ENCODE measurements around the gene CBFB.
"Not testable (repeated sequence)": the region's sequence is repeated elsewhere in the genome, so short reads cannot be mapped to it uniquely, and the experiment has no call there.

The CBFB gene

GRCh38 chr16:67100569-67101310, 71.8 kb downstream of the CBFB start:
- no peak for DNase-seq

DNA sequence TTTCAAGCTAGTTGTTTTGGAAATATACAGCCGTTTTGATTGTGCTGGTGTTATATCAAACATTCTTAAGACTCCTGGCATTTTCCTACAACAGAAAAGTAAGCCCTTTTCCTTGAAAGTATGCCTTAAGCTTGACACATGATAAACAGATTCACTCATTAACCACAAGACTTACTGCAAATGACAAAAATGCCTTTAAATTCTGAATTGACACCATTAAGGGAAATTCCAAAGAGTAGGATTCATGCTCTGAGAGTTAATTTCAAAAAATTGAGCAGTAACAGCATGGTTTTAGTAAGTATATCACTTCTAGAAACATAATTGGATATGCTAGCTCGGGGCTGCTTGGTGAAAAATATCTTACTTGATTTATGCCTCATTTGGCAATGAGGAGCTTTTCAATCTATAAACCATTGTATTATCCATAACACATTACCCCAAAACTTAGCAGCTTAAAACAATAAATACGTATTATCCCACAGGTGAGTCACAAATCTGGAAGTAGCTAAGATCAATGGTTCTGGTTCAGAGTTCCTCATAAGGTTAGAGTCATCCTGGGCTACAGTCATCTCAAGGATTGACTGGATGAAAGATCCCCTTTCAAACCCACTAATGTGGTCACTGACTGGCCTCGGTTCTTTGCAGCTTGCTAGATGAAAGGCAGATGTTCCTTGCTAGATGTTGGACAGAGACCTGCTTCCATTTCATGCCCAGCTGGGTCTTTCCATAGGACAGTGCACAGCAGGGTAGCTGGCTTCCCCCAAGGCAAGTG, 72.5 kb downstream of the CBFB start:
- no peak for DNase-seq

DNA sequence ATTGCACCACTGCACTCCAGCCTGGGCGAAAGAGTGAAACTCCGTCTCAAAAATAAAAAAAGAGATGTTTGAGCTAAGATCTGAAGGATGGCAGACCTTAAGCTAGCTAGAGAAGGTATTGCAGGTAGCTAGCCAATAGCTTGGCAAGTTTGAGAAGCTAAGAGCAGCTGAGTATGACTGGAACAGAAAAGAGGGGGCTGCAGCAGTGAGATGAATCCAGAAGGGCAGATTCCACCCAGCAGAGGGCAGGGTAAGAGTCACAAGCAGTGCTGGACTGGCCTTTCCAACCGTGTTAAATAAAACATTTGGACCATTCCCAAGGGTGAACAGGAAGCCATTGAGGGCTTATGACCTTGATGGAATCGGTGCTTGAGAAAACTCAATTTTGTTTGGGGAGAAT, 75.1 kb downstream of the CBFB start:
- DNase-seq = no peak

DNA sequence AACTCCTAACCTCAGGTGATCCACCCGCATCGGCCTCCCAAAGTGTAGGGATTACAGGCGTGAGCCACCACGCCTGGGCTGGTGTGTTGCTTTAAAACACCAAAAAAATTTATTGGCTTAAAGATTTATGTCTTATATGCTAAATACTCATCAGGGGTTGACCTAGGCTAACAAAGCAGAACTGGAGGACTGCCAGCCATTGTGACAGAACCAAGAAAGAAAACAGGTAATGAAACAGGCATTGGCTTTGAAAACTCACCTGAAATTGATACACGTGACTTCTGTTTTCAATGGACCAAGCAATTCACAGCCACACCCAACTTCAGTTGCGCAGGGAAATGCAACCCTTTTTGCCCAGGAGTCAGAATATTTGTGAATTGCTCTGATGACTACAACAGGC, 75.9 kb downstream of the CBFB start:
- no peak for DNase-seq

GRCh38 chr16:67105246-67105645, 76.3 kb downstream of the CBFB start:
- DNase-seq = no peak

- DNase-seq = no peak
Measured at GRCh38 chr16:67105881-67106280, 76.9 kb downstream of the CBFB start.

DNA sequence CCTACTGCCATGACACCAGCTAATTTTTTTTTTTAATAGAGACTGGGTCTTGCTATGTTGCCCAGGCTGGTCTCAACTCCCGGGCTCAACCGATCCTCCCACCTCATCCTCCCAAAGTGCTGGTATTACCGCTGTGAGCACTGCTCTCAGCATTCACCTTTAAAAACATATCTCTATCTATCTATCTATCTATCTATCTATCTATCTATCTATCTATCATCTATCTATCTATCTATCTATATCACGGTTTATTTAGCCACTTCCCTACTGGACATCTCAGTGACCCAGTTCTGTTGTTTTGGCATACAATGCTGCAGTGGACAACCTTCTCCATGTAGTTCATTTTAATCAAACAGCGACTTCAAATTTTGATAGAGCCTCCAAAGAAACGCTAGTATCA, 79.5 kb downstream of the CBFB start:
- no peak for DNase-seq

GRCh38 chr16:67108931-67109406, 80.0 kb downstream of the CBFB start:
- no peak for DNase-seq

DNA sequence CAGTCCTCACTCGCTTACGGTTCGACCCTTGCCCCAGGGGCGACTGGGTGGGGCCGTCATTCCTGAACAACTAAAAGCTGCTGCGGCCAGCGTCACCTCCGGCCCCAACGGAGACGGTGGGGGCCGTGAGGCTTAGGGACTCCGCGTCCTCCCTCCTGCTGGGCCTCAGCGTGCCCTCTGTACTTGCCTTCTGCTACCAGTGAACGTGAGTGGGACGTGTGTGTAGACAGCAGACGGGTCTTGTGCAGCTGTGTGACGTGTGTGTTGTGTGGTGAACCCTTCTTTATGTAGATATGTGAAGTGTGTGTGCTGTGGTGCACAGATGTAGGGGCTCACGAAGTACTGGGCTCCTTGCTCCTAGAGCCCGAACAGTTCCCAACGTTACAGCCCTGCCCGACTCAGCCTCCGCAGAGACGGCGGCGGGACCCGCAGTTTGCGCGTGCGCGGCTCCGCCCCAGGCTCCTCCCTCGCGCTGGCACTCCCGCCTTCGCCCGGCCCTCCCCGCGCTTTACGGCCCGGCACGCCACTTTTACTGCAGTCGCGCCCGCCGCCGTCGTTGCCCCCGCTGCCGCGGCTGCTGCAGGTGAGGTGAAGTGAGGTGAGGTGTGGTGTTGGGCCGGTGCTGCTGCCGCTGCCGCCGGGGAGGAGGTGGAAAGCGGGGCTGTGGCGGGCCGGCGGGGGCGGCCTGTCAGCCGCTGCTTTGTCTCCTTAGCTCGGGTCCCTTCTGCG, 80.6 kb downstream of the CBFB start, which contains the start of gene PHAF1:
TSS of gene PHAF1 (plus strand) at position 535 of the 729 bp plus-strand sequence. CDS start 235 bp downstream, outside the sequence.
- DNase-seq = peak; percentile 89 to 94 (median 92)

DNA sequence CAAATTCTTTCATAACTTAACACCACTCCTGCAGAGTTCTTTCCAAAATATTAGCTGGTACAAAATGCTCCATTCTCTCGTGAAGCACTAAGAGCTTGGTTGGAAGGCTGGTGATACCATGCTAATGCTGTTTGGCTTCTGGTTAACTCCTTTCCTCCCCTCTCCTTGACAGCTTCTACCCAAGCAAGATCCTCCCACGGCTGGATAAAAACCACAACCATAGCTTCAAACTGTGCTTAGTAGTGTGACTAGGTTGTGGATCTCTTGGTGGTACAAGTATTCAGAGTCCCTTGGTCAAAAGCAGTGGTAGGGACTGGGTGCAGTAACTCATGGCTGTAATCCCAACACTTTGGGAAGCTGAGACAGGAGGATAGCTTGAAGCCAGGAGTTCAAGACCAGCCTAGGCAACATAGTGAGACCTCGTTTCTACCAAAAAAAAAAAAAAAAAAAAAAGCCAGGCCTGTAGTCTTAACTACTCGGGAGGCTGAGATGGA, 83.0 kb downstream of the CBFB start:
- DNase-seq = no peak

- no peak for DNase-seq
Measured at GRCh38 chr16:67112591-67113399, 83.8 kb downstream of the CBFB start.

DNA sequence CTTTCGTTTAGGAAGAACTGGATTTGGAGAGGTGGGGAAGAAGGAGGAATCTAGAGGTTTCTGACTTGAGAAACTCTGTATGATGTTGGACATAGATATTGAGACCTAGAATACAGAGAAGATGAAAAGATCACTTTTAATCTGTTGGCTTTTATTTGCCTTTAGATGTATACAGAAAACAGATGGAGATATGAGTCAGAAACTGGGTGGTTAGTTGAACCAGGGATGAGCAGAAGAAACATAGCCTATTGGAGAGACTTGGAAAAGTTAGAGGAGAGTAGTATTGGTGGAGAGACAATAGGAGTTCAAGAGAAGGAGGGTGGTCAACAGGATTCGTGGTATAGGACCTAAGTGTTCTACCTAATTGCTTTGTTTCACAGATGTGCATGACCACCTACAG, 85.8 kb downstream of the CBFB start:
- no peak for DNase-seq

DNA sequence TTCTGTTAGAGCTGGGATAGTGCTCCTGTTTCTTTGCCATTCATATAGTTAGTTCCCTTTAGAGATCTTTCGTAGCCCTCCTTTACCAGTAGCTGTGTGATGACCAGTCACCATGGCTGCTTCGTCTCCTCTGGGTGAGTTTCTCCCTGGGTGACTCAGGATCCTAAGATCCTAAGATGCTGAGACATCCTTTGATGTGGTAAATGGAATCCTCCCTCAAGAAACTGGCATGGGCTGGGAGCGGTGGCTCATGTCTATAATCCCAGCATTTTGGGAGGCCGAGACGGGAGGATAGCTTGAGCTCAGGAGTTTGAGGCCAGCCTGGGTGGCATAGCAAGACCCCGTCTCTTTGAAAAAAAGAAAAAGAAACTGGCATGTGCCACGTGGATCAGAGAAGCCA, 86.7 kb downstream of the CBFB start:
- no peak for DNase-seq

DNA sequence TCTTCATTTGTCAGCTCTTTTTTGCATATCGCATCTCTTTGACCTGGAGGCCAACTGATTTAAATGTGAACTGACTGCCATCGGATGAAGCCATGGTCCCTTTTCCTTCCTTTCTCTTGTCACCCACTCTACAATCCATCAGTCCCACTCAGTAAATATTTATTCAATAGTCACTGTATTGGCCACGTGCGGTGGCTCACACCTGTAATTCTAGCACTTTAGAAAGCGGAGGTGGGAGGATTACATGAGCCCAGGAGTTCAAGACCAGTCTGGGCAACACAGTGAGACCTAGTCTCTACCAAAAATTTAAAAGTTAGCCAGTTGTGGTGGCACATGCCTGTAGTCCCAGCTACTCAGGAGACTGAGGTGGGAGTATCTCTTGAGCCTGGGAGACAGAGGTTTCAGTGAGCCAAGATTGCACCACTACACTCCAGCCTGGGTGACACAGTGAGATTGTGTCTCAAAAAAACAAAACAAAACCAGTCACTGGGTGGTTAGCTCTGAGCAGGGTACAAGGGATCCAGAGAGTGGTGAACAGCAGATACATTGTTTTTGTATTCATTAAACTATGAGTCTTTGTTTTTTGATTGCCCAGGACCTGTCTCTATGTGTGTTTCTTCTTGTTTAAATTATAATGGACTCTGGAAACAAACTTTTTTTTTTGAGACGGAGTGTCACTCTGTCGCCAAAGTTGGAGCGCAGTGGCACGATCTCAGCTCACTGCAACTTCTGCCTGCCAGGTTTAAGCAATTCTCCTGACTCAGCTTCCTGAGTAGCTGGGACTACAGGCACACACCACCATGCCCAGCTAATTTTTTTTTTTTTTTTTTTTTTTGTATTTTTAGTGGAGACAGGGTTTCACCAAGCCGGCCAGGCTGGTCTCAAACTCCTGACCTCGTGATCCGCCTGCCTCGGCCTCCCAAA, 87.7 kb downstream of the CBFB start:
- DNase-seq = no peak

- DNase-seq = no peak
Measured at GRCh38 chr16:67117716-67118115, 88.8 kb downstream of the CBFB start.

DNA sequence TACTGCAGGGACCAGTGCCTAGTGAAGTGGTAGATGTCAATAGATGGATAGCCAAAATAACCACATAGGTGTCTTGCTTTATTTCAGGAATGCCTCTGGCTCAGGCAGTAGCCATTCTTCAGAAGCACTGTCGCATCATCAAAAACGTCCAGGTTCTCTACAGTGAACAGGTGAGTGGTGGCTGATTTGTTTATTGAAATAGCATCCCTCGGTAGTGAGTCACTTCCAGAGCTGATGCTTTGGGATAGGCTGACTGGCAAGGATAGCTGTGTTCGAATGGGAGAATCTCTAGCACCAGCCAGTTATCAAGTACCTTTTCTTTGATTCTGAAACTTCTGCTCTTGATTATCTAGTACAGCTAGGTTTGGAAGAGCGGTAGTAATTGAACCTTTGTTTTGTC, 91.1 kb downstream of the CBFB start:
- no peak for DNase-seq

DNA sequence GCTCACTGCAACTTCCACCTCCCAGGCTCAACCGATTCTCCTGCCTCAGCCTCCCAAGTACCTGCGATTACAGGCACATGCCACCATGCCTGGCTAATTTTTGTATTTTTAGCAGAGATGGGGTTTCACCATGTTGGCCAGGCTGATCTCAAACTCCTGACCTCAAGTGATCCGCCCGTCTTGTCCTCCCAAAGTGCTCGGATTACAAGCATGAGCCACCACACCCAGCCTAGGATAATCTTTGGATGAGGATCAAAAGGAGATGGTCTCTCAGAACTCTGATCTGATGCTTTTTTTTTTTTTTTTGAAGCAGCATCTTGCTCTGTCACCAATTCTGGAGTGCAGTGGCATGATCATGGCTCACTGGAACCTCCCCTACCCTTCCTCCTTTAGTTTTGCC, 93.8 kb downstream of the CBFB start:
- DNase-seq = not testable (repeated sequence)

GRCh38 chr16:67128417-67128816, 99.5 kb downstream of the CBFB start:
- no peak for DNase-seq

- DNase-seq = no peak
Measured at GRCh38 chr16:67128887-67129286, 99.9 kb downstream of the CBFB start.

DNA sequence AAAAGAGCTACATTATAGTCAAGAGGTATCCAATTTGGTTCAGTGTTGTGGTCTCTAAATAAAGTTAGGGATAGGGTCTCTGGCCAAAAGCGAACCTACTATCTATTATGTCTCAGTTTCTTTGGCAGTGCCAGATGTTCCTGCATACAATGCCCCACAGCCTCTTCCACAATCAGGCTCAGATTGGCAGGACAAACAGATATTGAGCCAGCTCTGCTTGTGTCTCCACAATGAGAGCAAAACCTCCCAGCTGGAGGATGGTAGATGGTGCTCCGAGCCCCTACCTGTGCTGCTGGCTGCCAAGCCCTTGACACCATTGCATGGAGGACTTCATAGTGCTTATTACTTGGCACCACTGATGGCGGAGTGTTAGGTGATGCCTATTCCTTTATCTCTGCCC, 100.5 kb downstream of the CBFB start:
- no peak for DNase-seq

DNA sequence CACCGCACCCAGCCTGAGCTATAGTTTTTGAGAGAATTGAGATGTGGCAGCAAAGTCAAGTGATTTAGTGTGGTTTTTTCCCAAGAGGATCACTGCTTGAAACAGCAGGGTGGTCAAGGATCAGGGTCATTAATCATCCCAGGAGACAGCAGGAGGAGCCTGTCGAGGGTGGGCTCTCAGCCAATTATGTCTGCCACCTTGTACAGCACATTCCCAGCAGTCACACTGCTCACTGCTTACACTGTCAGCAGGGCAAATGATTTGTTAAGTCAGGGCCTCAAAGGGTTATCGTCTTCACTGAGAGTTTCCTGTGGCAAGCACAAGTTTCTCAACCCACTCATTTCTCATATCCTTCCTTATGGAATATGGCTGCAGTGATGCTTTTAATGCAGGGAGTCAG, 108.7 kb downstream of the CBFB start:
- no peak for DNase-seq
